ENCODE data around the gene STXBP1.
"Not testable (repeated sequence)": the region's sequence is repeated elsewhere in the genome, so short reads cannot be mapped to it uniquely, and the experiment has no call there.

The STXBP1 gene

DNA sequence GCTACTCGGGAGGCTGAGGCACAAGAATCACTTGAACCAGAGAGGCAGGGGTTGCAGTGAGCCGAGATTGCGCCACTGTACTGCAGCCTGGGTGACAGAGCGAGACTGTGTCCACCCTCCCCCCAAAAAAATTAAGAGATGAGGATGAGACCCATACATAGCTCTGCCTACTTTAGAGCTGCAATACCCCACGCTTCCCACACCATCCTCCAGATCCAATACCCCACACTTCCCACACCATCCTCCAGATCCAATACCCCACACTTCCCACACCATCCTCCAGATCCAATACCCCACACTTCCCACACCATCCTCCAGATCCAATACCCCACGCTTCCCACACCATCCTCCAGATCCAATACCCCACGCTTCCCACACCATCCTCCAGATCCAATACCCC lies 34.9 kb upstream of the STXBP1 start:
- in situ Hi-C loops (cut with HindIII; ENCODE audit: low sequenced_read_pairs), result not testable (repeated sequence)

DNA sequence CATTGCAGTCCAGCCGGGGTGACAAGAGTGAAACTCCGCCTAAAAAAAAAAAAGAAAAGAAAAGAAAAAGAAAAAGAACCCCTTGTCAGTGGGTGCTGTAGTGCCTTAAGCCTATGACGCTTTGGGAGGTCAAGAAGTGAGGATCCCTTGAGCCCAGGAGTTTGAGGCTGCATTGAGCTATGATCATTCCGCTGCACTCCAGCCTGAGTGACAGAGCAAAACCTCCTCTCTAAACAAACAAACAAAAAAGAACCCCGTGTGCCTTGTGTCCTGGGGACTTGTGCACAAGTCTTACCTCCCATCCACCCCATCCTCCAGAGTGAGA lies 33.5 kb upstream of the STXBP1 start:
- in situ Hi-C loops (cut with HindIII; ENCODE audit: low sequenced_read_pairs), result no loop called here

DNA sequence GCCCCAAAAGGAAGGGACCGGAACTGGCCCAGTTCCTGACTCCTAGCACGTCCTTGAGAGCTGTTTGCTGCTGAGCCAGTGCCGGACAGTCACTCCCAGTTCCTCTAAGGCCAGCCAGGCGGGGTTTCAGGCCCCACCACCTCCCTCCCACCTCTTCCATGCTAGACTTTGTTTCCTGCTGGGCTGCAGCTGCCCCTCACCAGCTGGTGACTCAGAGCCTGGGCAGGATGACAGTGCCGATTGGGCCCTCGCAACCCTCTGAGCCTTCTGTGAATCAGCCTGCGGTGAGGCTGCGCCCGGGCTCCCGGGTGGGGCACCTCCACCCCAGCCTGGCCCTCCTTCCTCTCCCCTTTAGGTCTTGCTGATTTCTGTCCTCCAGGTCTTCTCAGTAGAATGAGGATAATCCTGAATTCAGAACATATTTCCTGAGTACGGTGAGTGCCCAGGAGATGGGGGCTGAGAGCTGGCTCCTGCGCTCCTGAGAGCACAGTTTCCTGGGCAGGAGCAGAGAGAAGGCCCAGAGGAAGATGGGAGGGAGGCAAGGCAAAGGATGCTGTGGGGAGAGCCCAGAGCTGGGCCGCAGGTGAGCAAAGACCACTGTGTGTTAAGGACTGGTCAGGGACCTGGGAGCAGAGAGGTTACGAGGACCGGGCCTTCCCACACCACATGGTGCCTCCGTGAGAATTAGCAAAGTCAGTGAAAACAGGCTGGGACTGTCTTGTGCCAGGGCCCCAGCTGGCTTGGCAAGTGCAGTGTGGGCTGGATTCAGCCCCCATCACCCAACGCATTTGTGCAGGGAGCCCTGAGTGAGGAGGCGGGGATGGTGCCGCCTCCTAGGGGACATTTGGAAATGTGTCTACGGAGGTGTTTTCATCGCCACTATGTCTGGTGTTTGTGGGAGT lies 32.9 kb upstream of the STXBP1 start:
- in situ Hi-C loops (cut with HindIII; ENCODE audit: low sequenced_read_pairs), result no loop called here

DNA sequence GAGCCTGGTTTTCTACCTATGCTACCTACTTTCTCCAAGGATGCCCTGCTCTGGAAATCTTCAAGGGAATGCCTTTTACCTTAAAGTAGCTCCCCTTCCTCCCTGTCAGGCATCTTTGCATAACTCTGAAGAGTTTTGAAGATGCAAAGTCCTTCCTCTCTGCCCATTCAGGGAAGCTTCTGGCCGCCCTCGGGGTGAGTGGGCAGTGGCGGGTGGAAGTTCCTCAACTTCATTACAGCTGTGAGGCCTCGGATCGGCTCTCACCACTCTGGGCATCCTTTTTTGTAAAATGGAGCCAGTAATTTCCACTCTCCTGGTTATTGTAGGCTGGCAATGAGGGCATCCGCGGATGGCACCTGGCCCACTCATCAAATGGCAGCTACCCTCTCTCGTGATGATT lies 31.7 kb upstream of the STXBP1 start:
- in situ Hi-C loops (cut with HindIII; ENCODE audit: low sequenced_read_pairs), result no loop called here

DNA sequence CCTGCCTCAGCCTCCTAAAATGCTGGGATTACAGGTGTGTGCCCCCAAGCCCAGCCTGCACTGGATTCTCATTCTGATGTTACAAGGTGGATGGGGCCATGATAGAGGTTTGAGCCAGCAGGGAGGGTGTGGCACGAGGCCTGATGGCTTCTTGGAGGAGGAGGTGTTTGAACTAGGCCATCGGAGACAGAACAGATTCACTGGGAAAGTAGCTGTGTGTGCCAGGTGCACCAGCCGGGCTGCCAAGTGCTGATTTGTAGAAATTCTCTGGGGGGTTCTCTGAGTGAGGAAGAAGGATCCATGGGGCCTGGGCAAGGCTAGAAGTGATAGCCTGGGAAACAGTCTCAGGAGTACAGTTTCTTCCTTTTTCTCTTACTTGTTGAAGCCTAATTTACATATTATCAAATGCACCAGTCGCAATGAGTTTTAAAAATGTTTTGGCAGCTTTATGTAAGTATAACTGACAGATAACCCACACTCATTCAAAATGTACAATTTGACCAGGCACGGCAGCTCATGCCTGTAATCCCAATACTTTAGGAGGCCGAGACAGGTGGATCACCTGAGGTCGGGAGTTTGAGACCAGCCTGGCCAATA lies 31.1 kb upstream of the STXBP1 start:
- in situ Hi-C loops (cut with HindIII; ENCODE audit: low sequenced_read_pairs), result no loop called here

DNA sequence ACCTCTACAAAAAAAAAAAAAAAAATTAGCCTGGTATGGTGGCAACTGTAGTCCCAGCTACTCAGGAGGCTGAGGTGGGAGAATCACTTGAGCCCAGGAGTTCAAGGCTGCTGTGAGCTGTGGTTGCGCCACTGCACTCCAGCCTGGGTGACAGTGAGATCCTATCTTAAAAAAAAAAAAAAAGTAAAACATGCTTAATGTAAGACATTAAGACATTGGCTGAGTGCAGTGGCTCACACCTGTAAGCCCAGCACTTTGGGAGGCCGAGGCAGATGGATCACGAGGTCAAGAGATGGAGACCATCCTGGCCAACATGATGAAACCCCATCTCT lies 27.6 kb upstream of the STXBP1 start:
- in situ Hi-C loops (cut with HindIII; ENCODE audit: low sequenced_read_pairs), result not testable (repeated sequence)

DNA sequence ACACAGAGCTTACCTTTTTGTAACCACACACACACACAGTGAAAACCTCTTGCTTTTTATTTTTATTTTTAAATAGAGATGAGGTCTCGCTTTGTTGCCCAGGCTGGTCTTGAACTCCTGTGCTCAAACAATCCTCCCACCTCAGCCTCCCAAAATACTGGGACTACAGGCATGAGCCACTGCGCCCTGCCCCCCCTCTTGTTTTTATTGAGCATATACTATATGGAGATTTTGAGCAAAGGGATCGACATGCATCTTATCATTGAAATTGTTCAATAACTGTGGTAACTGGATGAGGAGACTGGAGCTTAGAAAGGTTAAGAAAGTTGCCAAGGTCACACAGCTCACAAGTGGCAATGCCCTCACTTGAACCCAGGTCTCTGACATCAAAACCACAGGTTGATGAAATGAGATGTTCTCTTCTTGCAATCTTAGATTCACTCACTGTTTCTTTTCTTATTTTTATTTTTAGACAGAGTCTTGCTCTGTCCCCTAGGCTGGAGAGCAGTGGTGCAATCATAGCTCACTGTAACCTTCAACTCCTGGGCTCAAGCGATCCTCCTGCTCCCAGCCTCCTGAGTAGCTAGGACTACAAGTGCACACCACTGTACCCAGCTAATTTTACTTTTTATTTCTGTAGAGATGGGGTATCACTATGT lies 26.8 kb upstream of the STXBP1 start:
- in situ Hi-C loops (cut with HindIII; ENCODE audit: low sequenced_read_pairs), result no loop called here

DNA sequence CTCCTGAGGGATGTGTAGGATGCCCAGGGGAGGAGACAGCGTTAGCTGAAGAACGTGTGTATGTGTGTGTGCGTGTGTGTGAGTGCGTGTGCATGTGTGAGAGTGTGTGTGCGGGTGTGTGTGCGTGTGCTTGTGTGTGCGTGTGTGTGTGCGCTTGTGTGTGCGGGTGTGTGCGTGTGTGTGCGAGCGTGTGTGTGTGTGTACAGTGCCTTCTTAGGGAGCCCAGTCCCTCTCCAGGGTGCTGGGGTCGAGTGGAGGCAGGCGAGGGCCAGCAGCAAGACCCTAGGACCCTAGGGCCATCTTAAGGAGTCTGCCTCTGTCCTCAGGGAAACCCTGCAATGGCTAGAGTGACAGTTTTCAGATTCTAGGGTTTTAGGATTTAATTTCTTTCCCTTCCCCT lies 26.0 kb upstream of the STXBP1 start:
- in situ Hi-C loops (cut with HindIII; ENCODE audit: low sequenced_read_pairs), result no loop called here

DNA sequence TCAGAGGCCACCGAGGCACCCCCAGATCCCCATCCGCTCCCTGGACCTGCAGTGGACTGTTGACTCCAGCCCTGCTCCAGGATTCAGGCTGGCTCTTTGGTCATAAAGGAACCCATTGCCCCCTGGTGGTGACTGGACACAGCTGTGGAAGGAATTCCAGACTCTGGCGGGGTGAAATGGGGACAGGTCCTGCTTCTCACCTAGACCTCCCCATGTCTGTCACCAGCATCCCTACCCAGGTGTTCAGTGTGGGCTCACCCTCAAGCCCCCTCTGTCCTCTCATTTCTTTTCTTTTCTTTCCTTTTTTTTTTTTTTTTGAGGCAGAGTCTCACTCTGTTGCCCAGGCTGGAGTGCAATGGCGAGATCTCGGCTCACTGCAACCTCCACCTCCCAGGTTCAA lies 25.5 kb upstream of the STXBP1 start:
- in situ Hi-C loops (cut with HindIII; ENCODE audit: low sequenced_read_pairs), result no loop called here

DNA sequence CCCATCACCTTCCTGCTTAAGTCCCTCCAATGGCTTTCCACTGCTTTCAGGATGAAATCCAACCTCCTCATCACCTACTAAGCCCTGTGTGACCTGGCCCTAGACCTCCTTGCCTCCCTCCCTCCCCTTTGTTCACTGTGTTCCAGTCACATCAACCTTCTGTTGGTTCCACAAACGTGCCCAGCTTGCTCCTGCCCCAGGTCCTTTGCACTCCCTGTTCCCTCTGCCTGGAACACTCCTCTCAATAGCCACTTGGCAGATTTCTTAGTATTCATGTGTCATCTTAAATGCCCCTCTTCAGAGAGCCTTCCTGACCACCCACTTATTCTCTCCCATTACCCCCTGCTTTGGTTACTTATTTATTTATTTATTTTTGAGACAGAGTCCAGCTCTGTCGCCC lies 24.1 kb upstream of the STXBP1 start:
- in situ Hi-C loops (cut with HindIII; ENCODE audit: low sequenced_read_pairs), result no loop called here

DNA sequence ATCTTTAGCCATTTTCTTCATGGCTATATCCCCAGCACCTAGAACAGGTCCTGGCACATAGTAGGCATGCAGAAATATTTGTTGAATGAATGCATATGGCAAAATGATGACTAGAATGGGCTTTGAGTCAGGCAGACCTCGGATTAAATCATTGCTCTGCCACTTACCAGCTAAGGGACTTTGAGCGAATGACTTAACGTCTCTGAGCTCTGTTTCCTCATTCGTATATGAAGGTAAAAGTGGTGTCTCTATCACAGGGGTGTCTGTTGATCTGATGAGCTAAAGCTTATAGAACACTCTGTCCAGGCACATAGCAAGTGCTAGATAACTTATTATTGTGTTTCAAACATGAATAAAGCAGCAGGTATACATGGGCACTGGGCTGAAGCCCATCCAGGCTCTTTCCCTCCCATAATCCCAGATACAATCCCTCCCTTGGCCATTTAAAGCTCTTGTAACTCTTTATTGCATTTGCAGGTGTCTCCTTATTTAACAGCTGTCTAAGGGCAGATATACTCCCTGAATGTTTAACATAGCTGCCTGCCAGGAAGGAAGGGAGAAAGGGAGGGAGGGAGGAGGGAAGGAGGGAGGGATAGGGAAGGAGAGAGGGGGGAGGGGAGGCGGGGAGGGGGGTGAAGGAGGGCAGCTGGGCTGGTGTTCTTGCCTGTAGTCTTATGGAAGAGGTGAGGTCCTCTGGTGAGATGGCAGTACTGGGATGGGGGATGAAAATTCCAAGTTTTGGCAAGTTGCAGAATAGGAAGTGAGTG lies 23.2 kb upstream of the STXBP1 start:
- in situ Hi-C loops (cut with HindIII; ENCODE audit: low sequenced_read_pairs), result no loop called here

DNA sequence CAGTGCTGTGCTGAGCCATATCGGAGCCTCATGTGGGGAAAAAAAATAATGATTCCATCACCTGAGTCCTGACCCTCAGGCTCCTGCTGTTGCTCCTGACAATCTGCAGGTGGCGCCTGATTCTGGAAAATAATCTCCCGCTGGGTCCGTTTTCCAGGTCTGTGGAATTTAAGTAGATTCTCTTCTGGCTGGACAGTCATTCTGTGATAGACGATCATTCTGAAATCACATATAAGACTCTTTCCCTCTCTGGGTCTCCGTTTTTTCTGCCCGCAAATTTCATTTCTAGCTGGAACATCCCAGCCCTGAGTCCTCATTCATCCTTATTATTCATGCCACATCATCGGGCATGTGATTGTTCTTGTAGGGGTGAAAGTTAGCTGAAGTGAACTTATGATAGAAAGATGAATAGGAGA lies 22.1 kb upstream of the STXBP1 start:
- in situ Hi-C loops (cut with HindIII; ENCODE audit: low sequenced_read_pairs), result no loop called here

DNA sequence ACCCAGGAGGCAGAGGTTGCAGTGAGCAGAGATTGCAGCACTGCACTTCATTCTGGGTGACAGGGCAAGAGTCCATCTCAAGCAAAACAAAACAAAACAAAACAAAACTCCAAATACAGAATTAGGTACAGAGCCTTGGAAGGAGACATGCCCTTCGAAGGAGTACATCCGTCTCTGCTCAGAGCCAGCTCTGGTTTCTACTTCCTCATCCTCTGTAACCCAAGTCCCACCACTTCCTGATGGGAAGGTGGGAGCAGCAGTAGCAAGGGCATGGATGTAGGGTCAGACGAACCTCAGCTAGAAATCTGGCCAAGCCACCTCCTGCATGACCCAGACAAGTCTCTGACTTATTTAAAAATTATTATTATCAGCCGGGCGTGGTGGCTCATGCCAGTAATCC lies 16.5 kb upstream of the STXBP1 start:
- in situ Hi-C loops (cut with HindIII; ENCODE audit: low sequenced_read_pairs), result no loop called here

DNA sequence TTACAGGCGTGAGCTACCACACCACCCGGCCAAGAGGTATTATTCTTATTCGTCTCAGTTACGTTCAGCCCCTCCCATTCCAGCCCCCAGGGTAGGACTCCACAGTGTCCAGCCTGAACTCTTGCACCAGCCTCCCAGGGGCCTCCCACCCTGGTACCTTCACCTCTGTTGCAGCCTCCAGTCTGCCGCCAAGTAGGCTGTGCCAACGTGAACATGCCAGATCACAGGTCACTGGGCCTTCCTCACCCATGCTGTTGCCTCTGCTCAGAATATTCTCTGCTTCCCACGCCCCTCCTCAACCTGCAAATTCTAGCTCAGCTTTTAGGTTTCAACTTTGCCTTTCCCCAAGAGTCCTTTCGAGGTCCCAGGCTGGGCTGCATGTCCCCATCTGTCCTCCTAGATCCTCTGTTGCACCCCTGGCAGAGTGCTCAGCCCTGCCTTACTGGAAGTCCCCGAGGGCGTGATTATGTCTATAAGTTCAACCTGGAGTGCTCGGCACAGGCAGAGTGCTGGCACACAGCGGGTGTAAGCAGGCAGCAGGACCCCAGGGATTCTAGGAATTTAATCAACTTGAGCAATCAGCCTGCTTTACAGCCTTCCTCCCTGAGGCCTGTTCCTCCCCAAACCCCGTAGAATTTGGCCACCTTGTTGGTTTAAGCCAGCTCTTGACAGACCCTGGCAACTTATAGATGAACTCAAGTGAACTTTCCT lies 13.1 kb upstream of the STXBP1 start:
- in situ Hi-C loops (cut with HindIII; ENCODE audit: low sequenced_read_pairs), result no loop called here

DNA sequence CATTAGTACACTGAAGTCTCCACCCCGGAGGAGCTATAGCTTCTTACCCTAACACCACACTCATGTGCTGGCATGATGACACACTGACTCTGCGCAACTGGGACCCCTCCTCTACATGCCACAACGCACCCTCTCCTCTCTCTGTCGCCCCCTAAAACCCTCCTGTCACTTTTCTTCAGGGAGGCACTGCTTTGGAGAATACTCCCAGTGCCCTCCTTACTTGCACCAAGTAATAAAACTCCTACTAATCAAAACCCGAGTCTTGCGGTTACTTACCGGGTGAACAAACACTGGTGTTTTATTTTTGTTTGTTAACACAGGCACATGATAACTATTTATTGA lies 12.6 kb upstream of the STXBP1 start:
- in situ Hi-C loops (cut with HindIII; ENCODE audit: low sequenced_read_pairs), result no loop called here

DNA sequence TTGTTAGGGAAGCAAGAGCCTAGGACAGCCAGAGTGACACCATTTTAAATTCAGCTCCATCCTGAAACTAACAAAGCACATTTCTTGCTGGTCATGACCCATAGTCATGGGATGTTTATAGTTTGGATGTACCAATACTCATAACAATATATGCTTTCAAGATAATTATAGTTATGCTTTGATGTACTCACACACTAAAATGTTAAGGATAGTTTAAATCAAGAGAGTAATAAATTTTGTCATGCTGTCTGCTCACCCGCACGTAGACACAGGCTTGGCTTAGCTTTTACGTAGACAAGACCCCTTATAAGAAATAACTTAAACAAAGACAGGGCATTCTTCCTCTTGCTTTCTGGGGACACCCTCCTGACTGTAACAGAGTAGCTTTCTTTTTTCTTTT lies 8.9 kb upstream of the STXBP1 start:
- in situ Hi-C loops (cut with HindIII; ENCODE audit: low sequenced_read_pairs), result no loop called here

DNA sequence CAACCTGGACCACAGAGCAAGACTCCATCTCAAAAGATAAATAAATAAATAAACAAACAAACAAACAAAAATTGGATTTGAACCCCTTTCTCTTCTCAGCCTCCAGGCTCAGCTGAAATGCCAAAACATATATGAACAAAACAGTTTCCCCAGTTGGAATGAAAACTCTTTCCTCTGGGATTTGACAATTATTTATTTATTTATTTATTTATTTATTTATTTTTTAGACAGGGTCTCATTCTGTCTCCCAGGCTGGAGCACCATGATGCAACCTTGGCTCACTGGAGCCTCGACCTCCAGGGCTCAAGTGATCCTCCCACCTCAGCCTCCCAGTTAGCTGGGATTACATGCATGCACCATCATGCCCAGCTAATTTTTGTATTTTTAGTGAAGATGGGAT lies 6.0 kb upstream of the STXBP1 start:
- in situ Hi-C loops (cut with HindIII; ENCODE audit: low sequenced_read_pairs), result no loop called here

DNA sequence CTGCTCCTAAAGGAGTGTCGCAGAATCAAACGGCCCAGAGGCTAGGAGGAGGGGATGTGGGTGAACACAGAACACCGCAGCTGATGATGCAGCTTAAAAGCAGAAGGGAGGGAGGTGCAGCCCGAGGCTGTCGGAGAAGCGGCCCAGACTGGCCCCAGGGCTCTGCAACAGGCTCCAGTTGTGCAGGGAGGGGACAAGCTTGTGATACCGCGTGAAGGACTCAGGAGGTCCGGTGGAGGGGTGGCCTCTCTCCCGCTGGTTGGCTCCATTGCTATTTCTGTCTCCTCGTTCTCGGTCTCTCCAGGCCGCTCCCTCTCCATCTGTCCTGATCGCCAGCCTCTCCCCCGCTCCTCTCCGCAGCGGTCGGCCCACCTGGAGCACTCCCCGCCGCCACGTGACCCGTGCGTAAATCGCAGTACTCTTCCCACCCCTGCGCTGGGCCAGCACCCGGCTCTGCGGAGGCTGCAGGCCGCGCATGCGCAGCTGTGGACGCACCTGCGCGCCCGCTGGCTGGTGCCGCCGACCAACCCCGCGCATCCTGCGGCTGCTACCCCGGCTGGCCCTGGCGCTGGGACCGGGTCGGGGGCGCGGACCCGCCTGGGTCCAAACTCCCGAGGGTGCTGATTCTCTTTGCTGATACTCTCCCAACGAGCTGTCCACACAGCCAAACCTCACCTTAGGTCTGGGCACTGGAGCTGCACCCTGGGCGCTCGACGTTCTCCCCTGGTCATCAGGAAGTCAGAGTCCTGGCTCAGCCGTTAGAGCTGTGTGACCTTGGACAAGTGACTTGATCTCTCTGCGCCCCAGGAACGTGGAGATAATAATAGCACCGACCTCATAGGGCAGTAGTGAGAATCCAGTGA lies 3.7 kb upstream of the STXBP1 start:
- in situ Hi-C loops (cut with HindIII; ENCODE audit: low sequenced_read_pairs), result no loop called here

DNA sequence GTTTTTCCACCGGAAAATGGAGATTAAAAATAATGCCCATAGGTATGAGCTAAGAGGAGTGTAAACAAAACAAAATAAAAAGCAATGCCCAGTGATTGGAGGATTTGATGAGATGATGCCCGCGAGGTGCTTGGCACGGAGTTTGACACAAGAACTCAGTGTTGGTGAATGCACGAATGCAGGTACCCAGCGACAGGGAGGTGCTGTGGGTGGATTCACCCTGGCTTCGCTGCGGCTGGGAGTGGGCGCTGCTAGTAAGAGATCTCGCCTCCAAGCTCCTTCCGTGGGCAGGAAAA lies 526 bp upstream of the STXBP1 start:
- in situ Hi-C loops (cut with HindIII; ENCODE audit: low sequenced_read_pairs), result no loop called here

DNA sequence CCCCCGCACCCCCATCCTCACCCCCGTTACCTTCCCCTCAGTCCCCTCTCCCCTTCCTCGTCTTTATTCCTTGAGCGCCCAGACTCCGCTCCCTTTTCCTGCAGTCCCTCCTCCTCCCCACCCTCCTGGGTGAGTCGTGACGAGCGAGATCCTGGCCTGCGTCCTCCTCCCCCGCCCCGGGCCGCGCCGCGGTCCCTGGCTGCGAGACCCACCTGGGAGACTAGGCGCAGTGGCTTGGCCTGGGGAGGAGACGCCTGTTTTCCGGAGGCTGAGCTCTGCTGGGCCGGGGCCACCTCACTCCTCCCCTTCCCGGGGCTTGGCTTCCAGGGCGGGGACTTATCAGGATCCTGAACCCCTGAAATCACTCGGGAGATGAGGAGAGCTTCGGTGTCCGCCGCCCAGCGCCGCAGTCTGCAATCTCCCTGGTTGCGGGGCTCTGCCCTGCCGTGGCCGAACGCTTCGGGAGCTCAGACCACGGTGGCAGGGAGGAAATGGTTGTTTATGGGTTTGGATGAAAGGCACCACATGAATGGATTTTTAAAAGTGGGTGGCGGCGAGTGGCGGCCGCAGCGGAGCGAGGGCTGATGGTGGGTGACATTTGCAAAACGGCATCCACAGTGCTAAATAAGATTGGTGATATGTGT lies 984 bp downstream of the STXBP1 start:
- in situ Hi-C loops (cut with HindIII; ENCODE audit: low sequenced_read_pairs), result no loop called here
